ENCODE measurements around the gene MRPL49.
"Not testable (repeated sequence)": the region's sequence is repeated elsewhere in the genome, so short reads cannot be mapped to it uniquely, and the experiment has no call there.

MRPL49 gene

DNA sequence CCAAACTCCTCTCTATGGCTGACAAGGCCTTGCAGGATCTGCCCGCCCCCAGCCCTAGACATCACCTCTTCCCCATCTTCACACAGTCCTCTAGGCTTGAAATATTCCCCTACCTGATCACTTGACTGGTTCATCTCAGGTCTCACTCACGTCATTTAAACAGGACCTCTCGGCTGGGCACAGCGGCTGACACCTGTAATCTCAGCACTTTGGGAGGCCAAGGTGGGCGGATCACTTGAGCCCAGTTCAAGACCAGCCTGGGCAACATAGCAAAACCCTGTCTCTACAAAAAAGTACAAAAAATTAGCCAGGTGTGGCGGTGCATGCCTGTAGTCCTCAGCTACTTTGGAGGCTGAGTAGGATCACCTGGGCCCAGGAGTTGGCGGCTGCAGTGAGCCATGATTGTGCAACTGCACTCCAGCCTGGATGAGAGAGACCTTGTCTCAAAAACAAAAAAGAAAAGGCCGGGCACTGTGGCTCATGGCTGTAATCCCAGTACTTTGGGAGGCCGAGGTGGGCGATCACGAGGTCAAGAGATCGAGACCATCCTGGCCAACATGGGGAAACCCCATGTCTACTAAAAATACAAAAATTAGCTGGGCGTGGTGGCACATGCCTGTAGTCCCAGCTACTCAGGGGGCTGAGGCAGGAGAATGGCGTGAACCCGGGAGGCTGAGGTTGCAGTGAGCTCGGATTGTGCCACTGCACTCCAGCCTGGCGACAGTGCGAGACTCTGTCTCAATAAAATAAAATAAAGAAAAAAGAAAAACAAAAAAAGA is 3.0 kb upstream of the MRPL49 start:
- not testable (repeated sequence) for DNase-seq

DNA sequence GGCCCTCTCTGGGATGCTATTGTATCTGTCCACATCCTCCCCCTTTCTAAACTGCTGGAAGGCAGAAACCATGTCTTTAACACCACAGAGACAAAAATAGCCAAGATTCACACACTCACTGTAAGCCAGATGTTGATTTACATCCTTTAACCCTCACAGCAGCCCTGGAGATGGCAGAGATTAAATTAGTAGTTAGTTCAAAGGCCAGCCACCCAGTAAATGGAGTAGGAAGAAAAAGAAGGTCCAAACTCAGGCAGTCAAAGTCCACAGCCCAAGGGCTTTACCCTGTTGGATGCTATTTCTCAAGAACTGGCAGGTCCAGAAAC is 2.5 kb upstream of the MRPL49 start:
- DNase-seq: no peak

DNA sequence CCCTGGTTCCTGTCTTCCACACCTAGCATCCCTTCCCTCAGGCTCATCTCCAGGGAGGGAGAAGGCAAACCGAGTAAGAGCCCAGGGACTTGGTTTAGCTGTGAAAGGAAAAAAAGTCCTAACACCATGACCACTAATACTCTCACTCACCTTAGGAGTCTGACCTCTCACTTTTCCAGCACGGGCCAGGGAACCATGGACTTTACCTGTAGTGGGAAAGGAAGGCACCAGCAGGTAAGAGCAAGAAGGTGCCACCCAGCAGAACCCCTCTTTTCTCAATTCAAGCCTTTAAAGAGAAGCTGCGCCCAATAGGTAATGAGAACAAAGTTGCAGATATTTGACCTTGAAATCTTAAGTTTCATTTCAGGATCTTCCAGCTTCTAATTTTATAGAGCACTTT is 1.3 kb upstream of the MRPL49 start:
- DNase-seq: no peak

- DNase-seq: no peak
Measured at GRCh38 chr11:65121447-65121864, 665 bp upstream of the MRPL49 start.

- DNase-seq: no peak
Measured at GRCh38 chr11:65124480-65125196, 2.5 kb downstream of the MRPL49 start.

DNA sequence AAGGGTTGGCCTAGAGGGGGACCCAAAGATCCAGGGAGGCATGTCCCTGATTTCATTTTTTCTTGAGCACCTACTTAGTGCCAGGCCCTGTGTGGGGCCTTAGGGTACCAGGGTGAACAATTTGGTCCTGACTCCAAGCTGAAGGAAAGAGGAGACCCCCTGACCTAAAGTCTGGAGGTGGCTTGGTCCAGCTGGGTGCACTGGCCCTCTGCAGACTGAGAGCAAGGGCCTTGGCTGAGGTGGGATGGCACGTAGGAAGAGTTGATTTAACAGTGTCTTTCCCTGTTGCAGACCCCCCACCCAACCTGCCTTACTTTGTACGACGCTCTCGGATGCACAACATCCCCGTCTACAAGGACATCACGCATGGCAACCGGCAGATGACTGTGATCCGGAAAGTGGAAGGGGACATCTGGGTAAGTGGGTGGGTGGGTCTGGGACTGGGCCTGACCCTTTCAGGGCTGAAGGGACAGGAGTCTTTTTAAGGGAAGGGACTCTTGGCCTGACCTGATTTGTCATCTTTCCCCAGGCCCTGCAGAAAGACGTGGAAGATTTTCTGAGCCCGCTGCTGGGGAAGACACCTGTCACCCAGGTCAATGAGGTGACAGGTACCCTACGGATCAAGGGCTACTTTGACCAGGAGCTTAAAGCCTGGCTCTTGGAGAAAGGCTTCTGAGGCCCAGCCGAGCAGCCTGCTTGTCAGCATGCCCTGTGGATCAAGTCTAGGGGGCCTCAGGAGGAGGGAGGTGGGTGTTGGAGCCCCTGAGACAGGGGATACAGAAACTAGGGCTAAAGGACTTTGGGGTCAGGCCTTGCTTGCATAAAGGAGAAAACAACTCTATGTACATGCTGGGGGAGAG is 3.3 kb downstream of the MRPL49 start:
- no peak for DNase-seq

GRCh38 chr11:65126624-65127274 is 4.6 kb downstream of the MRPL49 start:
- no peak for DNase-seq

GRCh38 chr11:65127473-65128181 is 5.5 kb downstream of the MRPL49 start:
- no peak for DNase-seq

DNA sequence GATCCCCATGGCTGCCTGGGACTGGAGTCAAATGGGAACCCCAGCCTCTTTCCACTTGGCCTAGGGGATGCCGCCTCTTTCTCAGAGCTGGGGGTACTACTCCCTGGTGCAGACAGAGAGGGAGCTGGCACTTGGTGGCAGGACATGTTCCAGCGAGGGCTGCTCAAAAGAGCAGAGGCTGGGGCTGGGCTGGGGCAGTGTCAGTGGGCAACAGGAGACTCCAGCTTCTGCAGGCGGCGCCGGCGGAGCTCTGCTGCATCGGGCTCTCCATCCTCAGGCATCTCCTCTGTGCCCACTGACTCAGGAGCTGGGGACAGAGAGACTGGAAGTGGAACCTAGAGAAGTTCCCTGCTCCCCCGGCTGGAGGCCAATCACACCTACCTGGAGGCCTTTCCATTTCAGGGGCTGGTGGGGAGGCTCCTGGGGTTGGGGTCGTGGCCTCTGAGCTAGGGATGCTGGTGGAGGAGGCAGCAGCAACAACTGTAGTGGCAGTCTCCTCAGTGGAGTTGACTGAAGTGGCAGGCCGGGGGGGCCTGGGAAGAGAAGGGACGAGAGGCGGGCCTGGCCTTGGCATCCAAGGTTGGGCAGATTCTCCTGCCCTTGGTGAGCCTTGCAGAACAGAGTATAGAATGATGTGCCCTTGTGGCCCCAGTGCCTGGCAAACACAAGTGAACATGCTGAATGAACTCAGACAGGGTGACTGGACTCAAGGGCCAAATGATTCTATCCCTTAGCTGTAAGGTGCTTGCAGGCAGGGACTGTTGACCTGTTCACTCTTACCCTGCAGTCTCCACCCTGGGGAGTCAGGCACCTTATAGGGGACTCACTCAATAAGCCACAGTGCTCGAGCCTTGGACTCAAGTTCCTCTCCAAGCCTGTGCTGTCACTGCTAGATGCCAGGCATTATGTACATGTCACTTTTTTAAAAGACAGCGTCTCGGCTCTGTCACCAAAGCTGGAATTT is 6.3 kb downstream of the MRPL49 start:
- DNase-seq: no peak

DNA sequence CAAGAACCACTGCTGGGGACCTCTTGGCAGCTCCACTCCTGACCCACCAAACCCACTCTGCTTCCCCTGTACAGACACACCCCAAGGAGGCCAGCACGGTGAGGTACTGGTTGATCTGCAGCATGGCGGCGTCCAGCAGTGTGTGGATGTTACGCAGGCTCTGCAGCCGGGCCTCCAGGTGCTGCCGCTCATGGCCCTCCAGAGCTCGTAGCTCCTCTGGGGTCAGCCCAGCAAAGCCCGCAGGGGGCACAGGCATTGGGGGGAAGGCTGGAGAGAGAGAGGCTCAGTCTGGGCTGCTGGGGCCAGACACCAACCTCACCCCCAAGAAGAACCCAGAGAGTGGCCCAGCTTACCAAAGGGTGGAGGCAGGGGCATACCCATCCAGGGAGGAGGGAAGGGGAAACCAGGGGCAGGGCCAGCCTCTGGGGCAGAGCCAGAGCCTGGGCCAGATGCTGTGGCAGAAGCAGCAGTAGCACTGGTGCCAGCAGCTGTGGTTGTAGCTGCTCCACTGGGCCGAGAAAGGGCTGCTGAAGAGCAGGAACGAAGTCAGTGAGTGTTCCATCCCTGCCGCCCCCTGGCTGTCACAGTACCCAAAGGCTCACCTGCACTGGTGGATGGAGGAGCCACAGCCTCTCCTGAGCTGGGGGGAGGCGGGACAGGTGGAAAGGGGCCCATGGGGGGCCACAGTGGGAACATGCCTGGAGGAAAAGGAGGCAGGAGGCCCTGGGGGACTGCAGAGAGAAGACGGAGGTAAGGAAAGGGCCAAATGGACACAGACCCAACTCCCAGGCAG is 7.7 kb downstream of the MRPL49 start:
- no peak for DNase-seq

- no peak for DNase-seq
Measured at GRCh38 chr11:65130631-65131416, 8.7 kb downstream of the MRPL49 start.

- no peak for DNase-seq
Measured at GRCh38 chr11:65131417-65131776, 9.3 kb downstream of the MRPL49 start.

DNA sequence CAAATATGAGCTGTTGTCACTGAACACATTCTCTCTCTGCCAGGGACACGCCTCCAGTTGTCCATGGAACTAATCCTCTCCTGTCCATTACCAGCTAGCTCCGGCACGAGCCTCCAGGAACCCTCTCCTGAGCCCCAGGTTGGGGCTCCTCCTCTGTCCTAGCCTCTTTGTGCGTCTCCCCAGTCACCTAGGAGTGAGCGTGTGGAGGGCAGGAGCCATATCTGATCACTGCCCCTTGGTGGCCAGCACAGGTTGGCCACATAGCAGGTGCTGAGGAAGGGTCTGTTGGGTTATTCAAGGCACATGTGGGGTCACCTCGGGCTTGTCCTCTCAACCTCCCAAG is 9.7 kb downstream of the MRPL49 start:
- DNase-seq: no peak

DNA sequence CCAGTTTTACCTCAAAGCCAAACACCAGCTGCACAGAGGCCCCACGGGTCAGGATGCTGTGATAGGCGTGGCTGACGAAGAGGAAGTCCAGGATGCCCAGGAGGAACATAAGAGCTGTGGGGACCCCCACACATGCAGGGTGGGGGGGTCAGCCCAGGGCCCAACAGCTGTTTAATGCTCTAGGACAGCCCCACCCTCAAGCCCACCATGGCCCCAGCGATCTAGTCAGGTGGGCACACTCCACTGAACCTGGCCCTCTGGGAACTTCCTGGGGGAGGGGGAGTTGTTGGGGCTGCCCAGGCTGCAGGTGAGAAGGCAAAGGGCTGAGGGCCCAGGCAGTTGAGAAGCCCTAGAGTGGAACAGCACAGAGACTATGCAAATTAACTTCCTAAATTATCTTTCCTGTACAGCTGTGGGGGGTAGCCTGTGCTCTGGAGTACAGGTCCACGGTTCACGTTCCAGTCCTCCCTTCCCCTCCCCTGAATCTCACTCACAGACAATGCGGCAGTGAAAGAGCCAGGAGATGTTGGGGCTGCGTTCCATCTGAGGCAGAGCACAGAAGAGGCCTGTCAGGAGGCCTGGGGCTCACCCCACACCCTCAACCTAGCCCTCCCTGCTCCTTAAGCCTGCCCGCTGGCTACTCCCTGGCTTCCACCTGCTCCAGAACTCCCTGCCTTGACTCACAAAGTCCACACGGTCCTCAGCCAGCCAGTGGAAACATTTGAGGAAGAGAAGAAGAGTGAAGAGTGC is 10.3 kb downstream of the MRPL49 start:
- DNase-seq: no peak

DNA sequence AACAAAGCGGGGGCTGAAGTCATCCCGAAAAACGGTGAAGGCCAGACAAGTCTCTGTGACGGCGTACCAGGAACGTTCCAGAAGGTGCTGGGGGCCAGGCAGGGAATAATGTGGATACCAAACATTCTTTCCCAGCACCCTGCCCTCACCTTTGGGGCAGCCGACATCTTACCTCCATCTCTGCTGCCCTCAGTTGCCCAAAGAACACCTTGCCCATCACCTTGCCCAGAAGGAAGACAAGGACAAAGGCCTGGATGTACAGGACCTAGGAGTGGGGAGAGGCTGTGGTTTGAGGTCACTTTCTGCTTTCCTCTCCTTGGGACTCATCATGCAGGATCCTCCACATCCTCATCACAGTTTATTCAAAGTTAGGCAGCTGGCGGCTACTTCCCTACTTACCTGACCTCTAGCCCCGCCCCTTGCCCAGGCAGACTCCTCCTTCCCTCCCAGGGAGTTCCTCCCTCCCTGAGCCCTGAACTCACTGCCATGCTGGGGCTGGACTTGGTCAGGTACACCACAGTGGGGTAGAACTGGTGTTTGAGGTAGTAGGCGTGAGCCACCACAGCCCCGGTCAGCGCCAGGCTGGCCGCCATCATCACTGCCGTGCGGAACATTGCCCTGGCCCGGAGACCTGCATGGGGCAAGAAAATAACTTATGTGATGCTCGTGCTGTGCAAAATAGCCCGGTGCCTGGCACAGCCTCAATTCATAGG is 11.0 kb downstream of the MRPL49 start:
- no peak for DNase-seq

DNA sequence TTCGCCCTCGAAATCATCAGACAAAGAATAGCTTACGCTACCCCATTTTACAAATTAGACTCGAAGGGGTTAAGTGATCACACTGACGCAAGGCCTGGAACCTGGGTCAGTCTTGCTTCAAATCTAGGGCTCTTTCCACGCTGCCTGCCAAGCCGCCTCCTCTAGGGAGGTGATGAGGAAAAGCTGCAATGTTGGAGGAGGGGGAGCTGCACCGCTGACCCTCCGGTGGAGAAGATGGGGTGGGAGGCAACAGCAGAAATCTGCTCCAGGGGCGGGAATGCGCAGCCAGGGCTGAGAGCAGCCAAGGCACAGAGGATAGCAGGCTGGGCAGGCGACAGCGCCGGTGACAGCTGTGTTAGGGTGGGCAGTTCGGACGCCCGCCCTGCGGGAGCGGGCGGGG is 11.6 kb downstream of the MRPL49 start:
- DNase-seq: no peak

DNA sequence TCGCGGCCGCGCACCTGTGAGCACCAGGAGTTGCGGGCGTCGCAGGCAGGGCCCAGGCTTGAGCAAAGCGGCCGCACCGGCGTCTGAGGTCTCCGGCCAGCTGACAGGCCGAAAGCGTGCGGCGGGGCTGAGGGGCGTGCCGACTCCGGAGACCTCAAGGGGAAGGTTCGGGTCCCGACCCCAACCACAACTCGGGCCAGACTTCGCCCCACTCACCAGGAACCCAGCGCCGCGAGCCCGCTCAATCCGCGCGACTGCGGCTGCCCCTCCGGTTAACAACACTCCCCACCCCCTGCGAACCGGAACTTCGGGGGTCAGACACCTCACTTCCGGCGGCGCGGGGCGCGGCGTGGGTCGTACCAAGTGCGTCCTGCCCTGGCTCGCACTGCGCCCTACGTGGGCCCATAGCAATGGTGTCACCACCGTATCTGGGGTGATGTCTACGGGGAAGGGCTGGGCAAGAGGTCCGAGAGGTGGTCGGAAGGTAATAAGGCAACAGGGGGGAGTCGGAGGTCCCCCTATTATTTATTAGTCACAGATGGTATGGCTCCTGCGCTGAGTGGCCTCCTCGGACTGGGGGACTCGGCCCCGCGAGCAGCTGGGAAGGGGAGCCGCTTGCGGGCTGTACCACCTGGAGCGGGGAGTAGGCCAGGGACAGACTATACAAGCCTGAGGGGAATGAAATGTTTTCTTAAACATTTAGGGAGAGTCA is 12.3 kb downstream of the MRPL49 start, which contains the start of gene SYVN1:
Gene SYVN1 (minus strand): TSS at position 280 of the 712 bp plus-strand sequence. CDS start 918 bp downstream, outside the sequence.
- peak; percentile 89 for DNase-seq
